GM12801 (cell line): ENCODE data around the gene OAF.

Experiments
- TF ChIP-seq, protein P1 (sequence below): IDR thresholded peaks from one replicate; pipeline ENCODE4 v1.5.1; 2011; ENCODE audit warnings: control low read depth; ENCODE audit not compliant: insufficient read length; ENCODE audit errors: extremely low read depth

The OAF gene

DNA sequence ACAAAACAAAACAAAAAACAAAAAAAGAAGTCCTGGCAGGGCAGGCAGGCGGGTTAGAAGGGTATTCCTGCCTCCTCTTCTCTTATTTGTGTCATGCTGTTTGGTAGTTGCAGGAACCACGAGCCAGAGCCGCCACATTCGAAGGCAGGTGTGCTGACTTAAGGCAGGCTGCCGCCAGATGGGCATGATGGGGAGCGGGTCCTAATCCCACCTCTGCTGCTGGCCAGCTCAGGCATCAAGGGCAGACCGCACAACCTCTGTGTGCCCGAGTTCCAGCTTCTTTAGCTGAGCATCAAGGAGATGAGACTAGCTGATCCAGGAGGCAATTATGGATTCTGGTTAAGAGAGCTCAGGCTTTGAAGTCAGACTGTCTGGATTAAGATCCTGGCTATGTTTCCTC lies 12.1 kb downstream of the OAF start:
- TF ChIP-seq, protein P1, sequence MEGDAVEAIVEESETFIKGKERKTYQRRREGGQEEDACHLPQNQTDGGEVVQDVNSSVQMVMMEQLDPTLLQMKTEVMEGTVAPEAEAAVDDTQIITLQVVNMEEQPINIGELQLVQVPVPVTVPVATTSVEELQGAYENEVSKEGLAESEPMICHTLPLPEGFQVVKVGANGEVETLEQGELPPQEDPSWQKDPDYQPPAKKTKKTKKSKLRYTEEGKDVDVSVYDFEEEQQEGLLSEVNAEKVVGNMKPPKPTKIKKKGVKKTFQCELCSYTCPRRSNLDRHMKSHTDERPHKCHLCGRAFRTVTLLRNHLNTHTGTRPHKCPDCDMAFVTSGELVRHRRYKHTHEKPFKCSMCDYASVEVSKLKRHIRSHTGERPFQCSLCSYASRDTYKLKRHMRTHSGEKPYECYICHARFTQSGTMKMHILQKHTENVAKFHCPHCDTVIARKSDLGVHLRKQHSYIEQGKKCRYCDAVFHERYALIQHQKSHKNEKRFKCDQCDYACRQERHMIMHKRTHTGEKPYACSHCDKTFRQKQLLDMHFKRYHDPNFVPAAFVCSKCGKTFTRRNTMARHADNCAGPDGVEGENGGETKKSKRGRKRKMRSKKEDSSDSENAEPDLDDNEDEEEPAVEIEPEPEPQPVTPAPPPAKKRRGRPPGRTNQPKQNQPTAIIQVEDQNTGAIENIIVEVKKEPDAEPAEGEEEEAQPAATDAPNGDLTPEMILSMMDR = no peak

GRCh38 chr11:120223793-120224192 lies 13.0 kb downstream of the OAF start:
- TF ChIP-seq, protein P1 = no peak

DNA sequence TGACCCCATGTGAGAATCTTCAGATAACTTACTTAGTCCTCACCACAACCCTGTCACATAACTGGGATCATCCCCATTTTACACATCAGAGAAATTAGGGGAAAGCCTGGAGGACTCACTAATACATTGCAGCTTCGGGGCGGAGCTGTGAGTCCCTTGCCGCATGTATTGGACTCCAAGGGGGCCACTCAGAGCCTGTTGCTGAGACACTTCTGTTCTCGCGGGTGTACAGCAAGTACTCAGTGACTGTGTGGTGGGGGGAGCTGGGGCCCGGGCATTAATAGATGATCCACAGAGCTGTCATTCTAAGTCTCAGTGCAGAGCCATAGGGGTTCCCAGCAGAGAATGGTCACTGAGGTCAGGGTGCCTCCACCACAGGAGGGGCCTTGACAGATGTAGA lies 13.5 kb downstream of the OAF start:
- TF ChIP-seq, protein P1 = no peak

DNA sequence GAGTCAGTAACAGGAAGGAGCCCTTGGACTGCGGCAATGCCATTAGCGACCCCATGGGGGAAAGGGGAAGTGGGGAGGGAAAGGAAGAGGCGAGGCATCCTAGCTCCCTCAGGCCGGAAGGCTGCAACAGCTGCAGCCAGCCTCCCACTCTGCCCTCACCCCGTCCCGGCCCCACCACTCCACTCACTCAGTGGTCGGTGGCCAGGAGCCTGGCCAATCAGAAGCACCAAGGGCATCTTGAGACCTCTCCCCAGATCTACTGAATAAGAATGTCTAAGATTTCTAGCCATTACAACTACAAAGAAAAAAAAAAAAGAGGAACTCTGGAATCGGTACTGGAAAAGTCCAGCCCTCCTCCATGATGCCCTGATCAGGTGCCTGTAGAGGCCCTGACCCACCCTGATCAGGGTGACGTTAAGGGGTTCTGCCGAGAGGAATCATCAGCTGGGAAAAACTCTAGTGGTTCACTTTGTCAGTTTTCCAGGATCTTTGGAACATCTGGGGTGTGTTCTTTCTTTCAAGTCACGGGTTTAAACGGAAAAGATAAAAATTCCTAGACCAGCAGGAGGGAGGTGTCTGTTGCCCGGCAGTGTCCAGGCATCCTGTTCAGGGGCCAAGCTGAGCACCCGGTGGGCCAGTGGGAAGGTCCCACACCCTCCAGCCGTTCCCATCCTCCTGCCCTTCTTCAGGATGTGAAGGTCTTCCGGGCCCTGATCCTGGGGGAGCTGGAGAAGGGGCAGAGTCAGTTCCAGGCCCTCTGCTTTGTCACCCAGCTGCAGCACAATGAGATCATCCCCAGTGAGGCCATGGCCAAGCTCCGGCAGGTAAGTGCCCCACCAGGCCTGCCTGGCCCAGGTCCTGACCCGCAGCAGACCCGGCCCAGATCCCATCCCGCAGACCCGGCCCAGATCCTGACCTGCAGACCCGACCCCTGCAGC lies 14.4 kb downstream of the OAF start:
- TF ChIP-seq, protein P1 = no peak

DNA sequence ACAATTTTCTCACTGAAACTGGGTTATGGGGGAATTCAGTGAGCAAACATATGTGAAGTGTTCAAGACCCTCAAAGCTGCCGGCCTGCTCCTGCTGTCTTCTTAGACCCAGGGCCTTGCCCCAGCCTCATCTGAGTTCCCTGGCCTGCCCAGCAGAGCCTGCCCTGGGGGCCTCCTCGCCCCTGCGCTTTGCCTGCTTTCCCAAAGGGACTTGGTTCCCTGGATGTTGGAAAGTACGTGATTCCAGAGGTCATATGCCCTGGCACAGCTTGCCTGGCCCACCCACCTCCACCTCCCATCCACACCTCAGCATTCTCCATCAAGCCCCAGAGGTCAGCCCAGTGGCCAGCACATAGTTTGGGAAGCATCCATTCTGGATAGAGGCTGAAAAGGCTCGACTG lies 15.4 kb downstream of the OAF start:
- TF ChIP-seq, protein P1 = no peak

- TF ChIP-seq, protein P1 = no peak
Measured at GRCh38 chr11:120226714-120227113, 15.9 kb downstream of the OAF start.

GRCh38 chr11:120227228-120227852 lies 16.5 kb downstream of the OAF start:
- TF ChIP-seq, protein P1 = no peak
